IMR-90 (cell line): ENCODE data around the gene DUSP8. TPM values are rescaled to one million over a fixed set of nuclear protein-coding genes. Genes with fewer than 3 reads are reported as not detected.

Source experiments
- ATAC-seq: fragments of 200-7000 bp; cut with Tn5 transposase; 2 replicates; pipeline ENCODE4 v1.9.1; 2020; ENCODE audit warnings: low read depth, mild to moderate bottlenecking, moderate library complexity
- BruUV-seq: library from RNA; stranded (reverse); fragments of 400-500 nt; replicated peaks from 2 replicates; lab custom pipeline; 2021; lab: Mats Ljungman, UMichigan
- CTCF ChIA-PET: fragments of 300-600 bp; formaldehyde crosslinking; extraction: SDS; loops from one replicate; lab custom pipeline; 2021; ENCODE audit warnings: antibody characterized with exemption; lab: Yijun Ruan, JAX
- POLR2A ChIA-PET: fragments of 300-600 bp; sonication (Branson Sonifier 250); formaldehyde crosslinking; loops from one replicate; lab custom pipeline; 2022; ENCODE audit warnings: antibody characterized with exemption; ENCODE audit not compliant: unreplicated experiment; lab: Charles Lee
- DNase-seq: peaks from one replicate; pipeline ENCODE4 v3.0.0; 2013
- H2AFZ ChIP-seq: replicated peaks from 2 replicates; pipeline ENCODE3; 2013; ENCODE audit warnings: low read length, mild to moderate bottlenecking; ENCODE audit not compliant: poor library complexity
- H2AK5ac ChIP-seq: 2 replicates; pipeline ENCODE4 v1.6.1; 2013; ENCODE audit warnings: low read depth, low read length, inconsistent platforms
- H2AK9ac ChIP-seq: replicated peaks from 2 replicates; pipeline ENCODE3; 2013; ENCODE audit warnings: mild to moderate bottlenecking, low read depth, low read length, moderate library complexity; ENCODE audit not compliant: poor library complexity
- H2BK120ac ChIP-seq: 2 replicates; pipeline ENCODE4 v1.6.1; 2013; ENCODE audit warnings: low read depth, low read length, inconsistent platforms
- H2BK15ac ChIP-seq: 3 replicates; pipeline ENCODE4 v1.6.1; 2013; ENCODE audit warnings: low read depth, low read length, inconsistent platforms
- H2BK20ac ChIP-seq: 2 replicates; pipeline ENCODE4 v1.6.1; 2013; ENCODE audit warnings: low read depth, mild to moderate bottlenecking, inconsistent platforms, low read length, moderate library complexity
- H2BK5ac ChIP-seq: 2 replicates; pipeline ENCODE4 v1.6.1; 2013; ENCODE audit warnings: mild to moderate bottlenecking, low read depth, low read length, inconsistent platforms; ENCODE audit not compliant: poor library complexity, severe bottlenecking
- H3K14ac ChIP-seq: replicated peaks from 2 replicates; pipeline ENCODE4 v1.6.1; 2013; ENCODE audit warnings: low read depth, low read length, inconsistent platforms
- H3K18ac ChIP-seq: 2 replicates; pipeline ENCODE4 v1.6.1; 2013; ENCODE audit warnings: low read depth, low read length, control low read depth
- H3K23ac ChIP-seq: 2 replicates; pipeline ENCODE4 v1.6.1; 2013; ENCODE audit warnings: low read depth, low read length, inconsistent platforms
- H3K27ac ChIP-seq: 2 replicates; pipeline ENCODE4 v1.5.1; 2013; ENCODE audit warnings: mild to moderate bottlenecking, control low read depth, low read length; ENCODE audit not compliant: insufficient read depth
- H3K27me3 ChIP-seq: 2 replicates; pipeline ENCODE4 v1.6.1; 2013; ENCODE audit warnings: low read length; ENCODE audit not compliant: control insufficient read depth, insufficient read depth
- H3K36me3 ChIP-seq: 2 replicates; pipeline ENCODE4 v1.6.1; 2013; ENCODE audit warnings: low read length, mixed read lengths; ENCODE audit not compliant: control insufficient read depth, insufficient read depth
- H3K4ac ChIP-seq: 2 replicates; pipeline ENCODE4 v1.6.1; 2013; ENCODE audit warnings: low read depth, low read length, inconsistent platforms
- H3K4me1 ChIP-seq: 2 replicates; pipeline ENCODE4 v1.6.1; 2013; ENCODE audit warnings: low read length, mixed read lengths; ENCODE audit not compliant: control insufficient read depth, insufficient read depth
- H3K4me2 ChIP-seq: 2 replicates; pipeline ENCODE4 v1.6.1; 2013; ENCODE audit warnings: low read depth, mild to moderate bottlenecking, control low read depth, low read length, moderate library complexity
- H3K4me3 ChIP-seq: 2 replicates; pipeline ENCODE4 v1.5.1; 2013; ENCODE audit warnings: low read depth, mild to moderate bottlenecking, control low read depth, low read length, moderate library complexity; ENCODE audit not compliant: insufficient read depth
- H3K56ac ChIP-seq: 2 replicates; pipeline ENCODE4 v1.6.1; 2013; ENCODE audit warnings: low read length, inconsistent platforms; ENCODE audit not compliant: insufficient read depth; ENCODE audit errors: extremely low read depth
- H3K79me1 ChIP-seq, 2 experiments: 2 replicates each; pipeline ENCODE4 v1.6.1; 2013; ENCODE audit warnings: low read length in 2 of 2, inconsistent platforms in 1 of 2, low read depth in 1 of 2
- H3K9ac ChIP-seq: 2 replicates; pipeline ENCODE4 v1.6.1; 2013; ENCODE audit warnings: low read depth, low read length, control low read depth
- H3K9me1 ChIP-seq: 2 replicates; pipeline ENCODE4 v1.6.1; 2013; ENCODE audit warnings: low read length, inconsistent platforms; ENCODE audit not compliant: insufficient read depth
- H3K9me3 ChIP-seq: 2 replicates; pipeline ENCODE4 v1.6.1; 2013; ENCODE audit warnings: low read length; ENCODE audit not compliant: control insufficient read depth, insufficient read depth
- H4K20me1 ChIP-seq: 2 replicates; pipeline ENCODE4 v1.6.1; 2013; ENCODE audit warnings: low read length, inconsistent platforms; ENCODE audit not compliant: insufficient read depth
- H4K5ac ChIP-seq: 2 replicates; pipeline ENCODE4 v1.6.1; 2013; ENCODE audit warnings: mild to moderate bottlenecking, low read depth, low read length, control low read depth
- H4K8ac ChIP-seq, 2 experiments: 2 replicates each; pipeline ENCODE4 v1.6.1; 2013; ENCODE audit warnings: low read depth in 2 of 2, low read length in 2 of 2, control low read depth in 1 of 2, inconsistent platforms in 1 of 2
- H4K91ac ChIP-seq: 2 replicates; pipeline ENCODE4 v1.6.1; 2013; ENCODE audit warnings: low read depth, low read length, inconsistent platforms; ENCODE audit not compliant: insufficient read depth
- BHLHE40 ChIP-seq: fragments of 150-350 bp; IDR thresholded peaks from 2 replicates; pipeline ENCODE4 v1.6.1; 2016; ENCODE audit warnings: mild to moderate bottlenecking, low read depth, low read length
- CEBPB ChIP-seq: IDR thresholded peaks from 2 replicates; pipeline ENCODE4 v1.6.1; 2012; ENCODE audit warnings: low read depth, low read length, improper control_type of control experiment
- CHD1 ChIP-seq: IDR thresholded peaks from 2 replicates; pipeline ENCODE4 v1.6.1; 2012; ENCODE audit warnings: low read depth, low read length, improper control_type of control experiment
- CTCF ChIP-seq: conservative IDR thresholded peaks from 2 replicates; pipeline ENCODE4 v1.5.1; 2012; ENCODE audit warnings: mild to moderate bottlenecking, low read depth, low read length, improper control_type of control experiment
- ELK1 ChIP-seq: fragments of 150-350 bp; IDR thresholded peaks from 2 replicates; pipeline ENCODE4 v1.6.1; 2016; ENCODE audit warnings: low read depth, mild to moderate bottlenecking, low read length, moderate library complexity, borderline replicate concordance
- FOS ChIP-seq: fragments of 150-350 bp; IDR thresholded peaks from 2 replicates; pipeline ENCODE4 v1.6.1; 2016; ENCODE audit warnings: low read depth, low read length
- MAFK ChIP-seq: IDR thresholded peaks from 2 replicates; pipeline ENCODE4 v1.6.1; 2012; ENCODE audit warnings: low read depth, low read length, improper control_type of control experiment
- MAZ ChIP-seq: IDR thresholded peaks from 2 replicates; pipeline ENCODE4 v1.6.1; 2012; ENCODE audit warnings: low read depth, mild to moderate bottlenecking, low read length, improper control_type of control experiment, moderate library complexity, borderline replicate concordance
- MXI1 ChIP-seq: IDR thresholded peaks from 2 replicates; pipeline ENCODE4 v1.6.1; 2012; ENCODE audit warnings: low read depth, mild to moderate bottlenecking, low read length, moderate library complexity, borderline replicate concordance
- NFE2L2 ChIP-seq: fragments of 150-350 bp; IDR thresholded peaks from 2 replicates; pipeline ENCODE4 v1.6.1; 2016; ENCODE audit warnings: low read depth, mild to moderate bottlenecking, low read length
- POLR2A ChIP-seq: IDR thresholded peaks from 2 replicates; pipeline ENCODE4 v1.6.1; 2012; ENCODE audit warnings: mild to moderate bottlenecking, low read depth, low read length
- RAD21 ChIP-seq: IDR thresholded peaks from 2 replicates; pipeline ENCODE4 v1.6.1; 2012; ENCODE audit warnings: low read length, improper control_type of control experiment
- RCOR1 ChIP-seq: IDR thresholded peaks from 2 replicates; pipeline ENCODE4 v1.6.1; 2012; ENCODE audit warnings: mild to moderate bottlenecking, low read length, improper control_type of control experiment; ENCODE audit not compliant: insufficient replicate concordance
- RFX5 ChIP-seq: IDR thresholded peaks from 2 replicates; pipeline ENCODE4 v1.8.0; 2012; ENCODE audit warnings: low read depth, mild to moderate bottlenecking, low read length, moderate library complexity
- SMC3 ChIP-seq: fragments of 150-350 bp; IDR thresholded peaks from 2 replicates; pipeline ENCODE4 v1.6.1; 2016; ENCODE audit warnings: low read depth, mild to moderate bottlenecking, antibody characterized with exemption, low read length, moderate library complexity
- USF2 ChIP-seq: fragments of 150-350 bp; IDR thresholded peaks from 2 replicates; pipeline ENCODE4 v1.6.1; 2017; ENCODE audit warnings: mild to moderate bottlenecking, antibody characterized with exemption, low read length, low read depth
- WGBS, 2 experiments: methylation state at CpG; one replicate each; pipeline versions ENCODE4 v1.1.5 to v1.1.7; 2013; ENCODE audit warnings: missing lambda C conversion rate in 2 of 2; ENCODE audit not compliant: insufficient read length in 1 of 2; ENCODE audit errors: extremely low coverage in 2 of 2; 5-methylcytosine and 5-hydroxymethylcytosine counted together
- dilution Hi-C: fragments of 300-500 bp; cut with HindIII; formaldehyde crosslinking; loops from one replicate; pipeline ENCODE4 v1.14.3; 2018; ENCODE audit warnings: low sequenced_read_pairs; ENCODE audit not compliant: unreplicated experiment
- in situ Hi-C: fragments of 300-500 bp; cut with MboI; formaldehyde crosslinking; loops from 3 replicates; pipeline ENCODE4 v1.14.3; 2019; ENCODE audit warnings: low sequenced_read_pairs, inconsistent platforms, mixed read lengths
- intact Hi-C: fragments of 100-400 bp; cut with micrococcal nuclease; formaldehyde crosslinking; loops from 2 replicates; pipeline ENCODE4 v1.10.0; 2022
- polyA plus RNA-seq, 3 experiments: library from polyadenylated mRNA; depleted of rRNA; stranded (reverse); fragments of >200 nt; gene quantifications; 2 replicates each; pipeline ENCODE4 v1.2.3, GENCODE V29; 2012; ENCODE audit warnings: low replicate concordance in 1 of 3
- total RNA-seq: library from RNA; depleted of rRNA; stranded (reverse); fragments of >200 nt; gene quantifications from 2 replicates; pipeline ENCODE4 v1.2.3, GENCODE V29; 2012

Gene DUSP8
- total and polyA plus RNA-seq, 2 of the 4 experiments (the other 2 are of a cell fraction), result 0.72 to 4.2 TPM

- ChIA-PET CTCF (interaction anchor here (0.6 kb wide), 1 partner anchor 24 kb away, joined by 3 read pairs; no protein-coding TSS in a partner anchor), POLR2A (no interaction called here)
- Histone ChIP-seq H3K56ac (no peak overlapping the region), H3K36me3 (peaks cover 6% of the 10 kb centered on the region), H3K23ac (no peak overlapping the region), H3K9me3 (no peaks in the 10 kb centered on the region), H2AK5ac (no peak overlapping the region), H2BK120ac (no peak overlapping the region), H3K4me1 (peaks cover 3% of the 10 kb centered on the region; the same call in 1 of the 2 replicates), H3K9me1 (peaks cover 23% of the 10 kb centered on the region), H2BK15ac (no peak overlapping the region), H2BK20ac (no peak overlapping the region), H4K8ac (no peak overlapping the region), H3K27ac (no peak overlapping the region), H2AK9ac (no peak overlapping the region), H3K4me2 (no peak overlapping the region), H3K14ac (no peak overlapping the region), H3K79me1 (peaks cover 25 to 78% of the 10 kb centered on the region in 2 experiments), H2BK5ac (no peak overlapping the region), H4K5ac (no peak overlapping the region), H3K4ac (no peak overlapping the region), H3K9ac (no peak overlapping the region), H3K27me3 (no peaks in the 10 kb centered on the region), H3K18ac (no peak overlapping the region), H3K4me3 (no peak overlapping the region), H4K20me1 (peaks cover 87% of the 10 kb centered on the region), H2AFZ (no peak overlapping the region), H4K91ac (no peak overlapping the region)
- 70% methylated on average over 3 of the region's 5 CpGs; no CpG with 5 or more reads in 1 of the 2 experiments for WGBS, 2 experiments
- no TSS peak for BruUV-seq
- in situ Hi-C loops (no loop called here), intact Hi-C loops (no loop called here), dilution Hi-C loops (no loop called here)
- no peak for TF ChIP-seq MXI1
- TF ChIP-seq SMC3, result no peak
- TF ChIP-seq RFX5, result no peak
- TF ChIP-seq BHLHE40, result no peak
- no peak for TF ChIP-seq CEBPB
- TF ChIP-seq CHD1, result no peak
- TF ChIP-seq ELK1, result no peak
- no peak for TF ChIP-seq RAD21
- no peak for TF ChIP-seq NFE2L2
- TF ChIP-seq MAZ, result no peak
- TF ChIP-seq MAFK, result no peak
- TF ChIP-seq FOS, result no peak
- no peak for TF ChIP-seq CTCF
- TF ChIP-seq USF2, result no peak
- no peak for TF ChIP-seq POLR2A
- no peak for TF ChIP-seq RCOR1
- DNase-seq, result no peak
- ATAC-seq, result no peak
Measured at GRCh38 chr11:1529774-1530173, 42.3 kb downstream of the DUSP8 start.
